GM12878 (cell line): ENCODE results near the gene MEGF11. TPM values are rescaled to one million over a fixed set of nuclear protein-coding genes. Genes with fewer than 3 reads are reported as not detected.

Experiments
- ATAC-seq: fragments of 200-7000 bp; cut with Tn5 transposase; 3 replicates; pipeline ENCODE4 v1.9.1; 2020; ENCODE audit warnings: mild to moderate bottlenecking, moderate library complexity
- BruUV-seq: library from RNA; stranded (reverse); fragments of 400-500 nt; replicated peaks from 2 replicates; lab custom pipeline; 2021; lab: Mats Ljungman, UMichigan
- CTCF ChIA-PET: fragments of 300-600 bp; sonication (Branson Sonifier 250); formaldehyde crosslinking; extraction: SDS; loops from one replicate; lab custom pipeline; 2021; ENCODE audit warnings: inconsistent platforms; lab: Yijun Ruan, JAX
- POLR2A ChIA-PET: fragments of 350-600 bp; formaldehyde crosslinking; extraction: SDS; loops from one replicate; lab custom pipeline; 2021; ENCODE audit warnings: inconsistent platforms; lab: Charles Lee
- RAD21 ChIA-PET: fragments of 300-600 bp; sonication (Branson Sonifier 250); formaldehyde crosslinking; loops from one replicate; lab custom pipeline; 2023; ENCODE audit warnings: antibody characterized with exemption; ENCODE audit not compliant: unreplicated experiment; lab: Charles Lee
- SMC1A ChIA-PET: fragments of 300-600 bp; sonication (Branson Sonifier 250); formaldehyde crosslinking; loops from one replicate; lab custom pipeline; 2023; ENCODE audit not compliant: unreplicated experiment, uncharacterized antibody; lab: Charles Lee
- DNase-seq: peaks from one replicate; pipeline ENCODE4 v3.0.0-alpha.2; 2011; ENCODE audit warnings: low read depth, low spot score
- FAIRE-seq: peaks from 3 replicates; lab custom pipeline; 2011; peaks lifted over from hg19 to GRCh38; lab: Jason Lieb, UNC
- H2AFZ ChIP-seq: 2 replicates; pipeline ENCODE4 v1.6.0; 2011; ENCODE audit warnings: low read depth, low read length, control low read depth; ENCODE audit not compliant: control insufficient read depth
- H3K27ac ChIP-seq: 2 replicates; pipeline ENCODE4 v1.5.1; 2011; ENCODE audit warnings: control low read depth; ENCODE audit not compliant: control insufficient read depth, insufficient read depth
- H3K27me3 ChIP-seq, 2 experiments: replicated peaks in 1 of 2; 2 replicates each; pipeline versions ENCODE4 v1.6.0 to v1.6.1; 2011; ENCODE audit warnings: low read length in 1 of 2; ENCODE audit not compliant: control insufficient read depth in 2 of 2, insufficient read depth in 2 of 2
- H3K36me3 ChIP-seq, 2 experiments: 2 replicates each; pipeline ENCODE4 v1.5.1; 2011; ENCODE audit warnings: low read length in 1 of 2; ENCODE audit not compliant: control insufficient read depth in 2 of 2, insufficient read depth in 2 of 2
- H3K4me1 ChIP-seq: 2 replicates; pipeline ENCODE4 v1.6.1; 2011; ENCODE audit warnings: mild to moderate bottlenecking, low read length, moderate library complexity, mixed read lengths; ENCODE audit not compliant: control insufficient read depth, insufficient read depth
- H3K4me2 ChIP-seq: 2 replicates; pipeline ENCODE4 v1.6.0; 2011; ENCODE audit warnings: control low read depth; ENCODE audit not compliant: control insufficient read depth, insufficient read depth
- H3K4me3 ChIP-seq: fragments of 200-600 bp; sonication (generic); 2 replicates; pipeline ENCODE4 v1.5.1; 2016
- H3K79me2 ChIP-seq: 2 replicates; pipeline ENCODE4 v1.6.0; 2011; ENCODE audit warnings: low read length; ENCODE audit not compliant: control insufficient read depth, insufficient read depth
- H3K9ac ChIP-seq: 2 replicates; pipeline ENCODE4 v1.8.0; 2011; ENCODE audit warnings: low read length, control low read depth, mixed read lengths; ENCODE audit not compliant: control insufficient read depth, insufficient read depth
- H3K9me3 ChIP-seq: replicated peaks from 3 replicates; pipeline ENCODE4 v1.5.1; 2011; ENCODE audit warnings: mild to moderate bottlenecking, low read length; ENCODE audit not compliant: control insufficient read depth, insufficient read depth
- H4K20me1 ChIP-seq: 2 replicates; pipeline ENCODE4 v1.6.0; 2011; ENCODE audit not compliant: control insufficient read depth, insufficient read depth
- CBX5 ChIP-seq: sonication (generic); IDR thresholded peaks from 2 replicates; pipeline ENCODE4 v1.6.1; 2016; ENCODE audit warnings: low read depth, moderate library complexity, mild to moderate bottlenecking, inconsistent platforms
- CEBPB ChIP-seq, 2 experiments: fragments of 150-350 bp in 1 of 2; IDR thresholded peaks; 2 replicates each; pipeline ENCODE4 v1.6.1; 2012 to 2014; ENCODE audit warnings: low read depth in 2 of 2, low read length in 2 of 2, borderline replicate concordance in 1 of 2, inconsistent platforms in 1 of 2
- E2F8 ChIP-seq: fragments of 450-650 bp; IDR thresholded peaks from 2 replicates; pipeline ENCODE4 v1.6.1; 2018; ENCODE audit warnings: mild to moderate bottlenecking, low read depth, moderate library complexity; ENCODE audit not compliant: partially characterized antibody
- MXI1 ChIP-seq: fragments of 150-350 bp; IDR thresholded peaks from 2 replicates; pipeline ENCODE4 v1.6.1; 2011; ENCODE audit warnings: low read depth, mild to moderate bottlenecking, inconsistent platforms, low read length, improper control_type of control experiment
- NFXL1 ChIP-seq: fragments of 450-650 bp; IDR thresholded peaks from 2 replicates; pipeline ENCODE4 v1.6.1; 2017; ENCODE audit warnings: antibody characterized with exemption, mild to moderate bottlenecking, borderline replicate concordance
- SMAD5 ChIP-seq: IDR thresholded peaks from 2 replicates; pipeline ENCODE4 v1.6.1; 2016; ENCODE audit warnings: antibody characterized with exemption, low read depth
- SUPT20H ChIP-seq: IDR thresholded peaks from 2 replicates; pipeline ENCODE4 v1.6.1; 2011; ENCODE audit warnings: low read depth, mild to moderate bottlenecking, low read length, moderate library complexity, borderline replicate concordance; ENCODE audit not compliant: control insufficient read depth
- TCF12 ChIP-seq: IDR thresholded peaks from 2 replicates; pipeline ENCODE4 v1.6.1; 2011; ENCODE audit warnings: low read depth, mild to moderate bottlenecking, low read length
- ZNF217 ChIP-seq: fragments of 450-650 bp; IDR thresholded peaks from 2 replicates; pipeline ENCODE4 v1.6.1; 2017; ENCODE audit warnings: antibody characterized with exemption, mild to moderate bottlenecking
- WGBS: methylation state at CpG from one replicate; pipeline ENCODE4 v1.1.6; 2016; ENCODE audit warnings: low lambda C conversion rate; ENCODE audit not compliant: insufficient replicate concordance, insufficient coverage; ENCODE audit errors: missing lambda C conversion rate; 5-methylcytosine and 5-hydroxymethylcytosine counted together
- in situ Hi-C: fragments of 300-500 bp; cut with MboI; formaldehyde crosslinking; loops from 9 replicates; pipeline ENCODE4 v1.14.3; 2018; ENCODE audit warnings: mixed read lengths
- intact Hi-C: fragments of 100-400 bp; cut with micrococcal nuclease; formaldehyde crosslinking; loops from one replicate; pipeline ENCODE4 v1.14.2; 2022; ENCODE audit not compliant: unreplicated experiment
- polyA plus RNA-seq, 11 experiments: library from polyadenylated mRNA; depleted of rRNA in 4 of 11; unstranded in 6 of 11; stranded (reverse) in 5 of 11; fragments of >200 nt; fragmentation: Nextera tagmentation in 4 of 11; fragmentation: Illumina TruSeq in 1 of 11; extraction: Ambion mirVana in 4 of 11; extraction: Trizol in 1 of 11; gene quantifications; 1 replicate in 1 of 11; 2 replicates in 10 of 11; pipeline versions ENCODE4 v1.2.1 to v1.2.3, GENCODE V29; 2011 to 2016; ENCODE audit warnings: inconsistent platforms in 2 of 11, missing spikeins in 2 of 11, low read depth in 1 of 11
- total RNA-seq, 4 experiments: library from RNA; depleted of rRNA in 3 of 4; stranded (reverse); fragments of >200 nt in 3 of 4; fragmentation: Illumina TruSeq in 1 of 4; extraction: Trizol in 1 of 4; gene quantifications; 2 replicates each; pipeline versions ENCODE4 v1.2.1 to v1.2.3, GENCODE V29; 2013 to 2021
- TF ChIP-seq, protein P1 (sequence below): IDR thresholded peaks from 2 replicates; pipeline ENCODE4 v1.6.1; 2011; ENCODE audit warnings: mild to moderate bottlenecking, low read depth, low read length, moderate library complexity; ENCODE audit not compliant: insufficient replicate concordance
- TF ChIP-seq, protein P2 (sequence below): fragments of 450-650 bp; IDR thresholded peaks from 2 replicates; pipeline ENCODE4 v1.6.1; 2017; ENCODE audit warnings: antibody characterized with exemption, mild to moderate bottlenecking, moderate library complexity
- TF ChIP-seq, protein P3 (sequence below): IDR thresholded peaks from 2 replicates; pipeline ENCODE4 v1.6.1; 2012; ENCODE audit warnings: low read depth, low read length, improper control_type of control experiment
- TF ChIP-seq, protein P4 (sequence below): IDR thresholded peaks from 2 replicates; pipeline ENCODE4 v1.6.1; 2011; ENCODE audit warnings: borderline replicate concordance, low read depth, mild to moderate bottlenecking, moderate library complexity, low read length; ENCODE audit not compliant: insufficient read depth, poor library complexity, severe bottlenecking

The MEGF11 gene
- total and polyA plus RNA-seq, 10 of the 15 experiments (the other 5 are each of a cell fraction or from before 2014, with no cell fraction given): 0.03 to 1.7 (median 0.49) TPM

- TF ChIP-seq, protein P1, sequence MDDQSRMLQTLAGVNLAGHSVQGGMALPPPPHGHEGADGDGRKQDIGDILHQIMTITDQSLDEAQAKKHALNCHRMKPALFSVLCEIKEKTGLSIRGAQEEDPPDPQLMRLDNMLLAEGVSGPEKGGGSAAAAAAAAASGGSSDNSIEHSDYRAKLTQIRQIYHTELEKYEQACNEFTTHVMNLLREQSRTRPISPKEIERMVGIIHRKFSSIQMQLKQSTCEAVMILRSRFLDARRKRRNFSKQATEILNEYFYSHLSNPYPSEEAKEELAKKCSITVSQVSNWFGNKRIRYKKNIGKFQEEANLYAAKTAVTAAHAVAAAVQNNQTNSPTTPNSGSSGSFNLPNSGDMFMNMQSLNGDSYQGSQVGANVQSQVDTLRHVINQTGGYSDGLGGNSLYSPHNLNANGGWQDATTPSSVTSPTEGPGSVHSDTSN: no peak
Measured at GRCh38 chr15:65948383-65948782, 305.2 kb downstream of the MEGF11 start (continued).

DNA sequence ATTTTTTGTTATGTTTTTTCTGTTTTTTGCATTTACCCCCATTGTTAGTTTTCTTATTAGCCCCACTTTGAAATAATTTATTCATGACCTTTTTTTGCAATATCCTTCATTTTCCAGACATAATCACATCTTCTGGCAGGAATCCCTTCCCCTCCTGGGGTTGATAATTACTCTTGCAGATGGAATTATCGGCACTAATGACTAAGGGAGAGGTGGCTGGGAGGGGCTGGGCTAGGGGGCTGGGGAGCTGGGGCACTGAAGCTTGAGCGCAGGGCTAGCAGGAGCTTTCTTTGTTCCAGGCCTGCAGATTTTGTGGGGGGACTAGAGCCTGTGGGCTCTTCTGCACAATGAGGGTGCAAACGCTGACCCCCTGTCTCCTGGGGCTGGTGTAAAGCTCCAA is 306.5 kb downstream of the MEGF11 start:
- in situ Hi-C loops: no loop called here
- Histone ChIP-seq H3K4me3 (no peak overlapping the region), H3K36me3 (no peaks in the 10 kb centered on the region), H3K4me1 (no peaks in the 10 kb centered on the region), H3K27ac (no peak overlapping the region), H2AFZ (no peak overlapping the region), H3K9ac (no peak overlapping the region), H3K4me2 (no peak overlapping the region), H3K9me3 (no peaks in the 10 kb centered on the region), H3K79me2 (no peaks in the 10 kb centered on the region), H3K27me3 (no peaks in the 10 kb centered on the region), H4K20me1 (no peaks in the 10 kb centered on the region)
- 55% methylated on average over 3 of the region's 3 CpGs for WGBS
- DNase-seq (no peak), ATAC-seq (no peak), FAIRE-seq (no peak)
- ChIA-PET CTCF (interaction anchor here (0.5 to 1.4 kb wide), 2 partner anchors 14 to 220 kb away, joined by 3 read pairs; no protein-coding TSS in a partner anchor), POLR2A (no interaction called here), SMC1A (interaction anchor here (1.3 kb wide), 1 partner anchor 26 kb away, joined by 3 read pairs; no protein-coding TSS in a partner anchor), RAD21 (interaction anchor here (1.6 kb wide), 1 partner anchor 26 kb away, joined by 5 read pairs; no protein-coding TSS in a partner anchor)
- intact Hi-C loops: no loop called here
- BruUV-seq: no TSS peak
- TF ChIP-seq CBX5 (no peak), NFXL1 (no peak), MXI1 (no peak), CEBPB (IDR thresholded peaks at IDR 0.05; ENCODE audit: borderline replicate concordance in 1 of 2, low read depth in 2 of 2, low read length in 2 of 2) (no peak), SUPT20H (no peak), ZNF217 (no peak), SMAD5 (no peak), E2F8 (no peak), TCF12 (no peak)
- TF ChIP-seq, protein P2, sequence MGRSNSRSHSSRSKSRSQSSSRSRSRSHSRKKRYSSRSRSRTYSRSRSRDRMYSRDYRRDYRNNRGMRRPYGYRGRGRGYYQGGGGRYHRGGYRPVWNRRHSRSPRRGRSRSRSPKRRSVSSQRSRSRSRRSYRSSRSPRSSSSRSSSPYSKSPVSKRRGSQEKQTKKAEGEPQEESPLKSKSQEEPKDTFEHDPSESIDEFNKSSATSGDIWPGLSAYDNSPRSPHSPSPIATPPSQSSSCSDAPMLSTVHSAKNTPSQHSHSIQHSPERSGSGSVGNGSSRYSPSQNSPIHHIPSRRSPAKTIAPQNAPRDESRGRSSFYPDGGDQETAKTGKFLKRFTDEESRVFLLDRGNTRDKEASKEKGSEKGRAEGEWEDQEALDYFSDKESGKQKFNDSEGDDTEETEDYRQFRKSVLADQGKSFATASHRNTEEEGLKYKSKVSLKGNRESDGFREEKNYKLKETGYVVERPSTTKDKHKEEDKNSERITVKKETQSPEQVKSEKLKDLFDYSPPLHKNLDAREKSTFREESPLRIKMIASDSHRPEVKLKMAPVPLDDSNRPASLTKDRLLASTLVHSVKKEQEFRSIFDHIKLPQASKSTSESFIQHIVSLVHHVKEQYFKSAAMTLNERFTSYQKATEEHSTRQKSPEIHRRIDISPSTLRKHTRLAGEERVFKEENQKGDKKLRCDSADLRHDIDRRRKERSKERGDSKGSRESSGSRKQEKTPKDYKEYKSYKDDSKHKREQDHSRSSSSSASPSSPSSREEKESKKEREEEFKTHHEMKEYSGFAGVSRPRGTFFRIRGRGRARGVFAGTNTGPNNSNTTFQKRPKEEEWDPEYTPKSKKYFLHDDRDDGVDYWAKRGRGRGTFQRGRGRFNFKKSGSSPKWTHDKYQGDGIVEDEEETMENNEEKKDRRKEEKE: no peak
- TF ChIP-seq, protein P3, sequence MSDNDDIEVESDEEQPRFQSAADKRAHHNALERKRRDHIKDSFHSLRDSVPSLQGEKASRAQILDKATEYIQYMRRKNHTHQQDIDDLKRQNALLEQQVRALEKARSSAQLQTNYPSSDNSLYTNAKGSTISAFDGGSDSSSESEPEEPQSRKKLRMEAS: no peak
- TF ChIP-seq, protein P4, sequence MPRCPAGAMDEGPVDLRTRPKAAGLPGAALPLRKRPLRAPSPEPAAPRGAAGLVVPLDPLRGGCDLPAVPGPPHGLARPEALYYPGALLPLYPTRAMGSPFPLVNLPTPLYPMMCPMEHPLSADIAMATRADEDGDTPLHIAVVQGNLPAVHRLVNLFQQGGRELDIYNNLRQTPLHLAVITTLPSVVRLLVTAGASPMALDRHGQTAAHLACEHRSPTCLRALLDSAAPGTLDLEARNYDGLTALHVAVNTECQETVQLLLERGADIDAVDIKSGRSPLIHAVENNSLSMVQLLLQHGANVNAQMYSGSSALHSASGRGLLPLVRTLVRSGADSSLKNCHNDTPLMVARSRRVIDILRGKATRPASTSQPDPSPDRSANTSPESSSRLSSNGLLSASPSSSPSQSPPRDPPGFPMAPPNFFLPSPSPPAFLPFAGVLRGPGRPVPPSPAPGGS: no peak
